Liver (tissue), 9 donors: Measurements from ENCODE around the gene LSAMP. TPM values are rescaled to one million over a fixed set of nuclear protein-coding genes. Genes with fewer than 3 reads are reported as not detected.

Experiments
- DNase-seq: peaks from one replicate; pipeline ENCODE4 v3.0.0-alpha.2; 2017; ENCODE audit warnings: low spot score
- H3K27ac ChIP-seq, 2 donors: one replicate each; pipeline ENCODE4 v1.7.0; 2013; ENCODE audit warnings: inconsistent platforms in 2 of 2, low read length in 2 of 2, control low read depth in 1 of 2, low read depth in 1 of 2, mild to moderate bottlenecking in 1 of 2
- H3K27me3 ChIP-seq, 4 donors: one replicate each; pipeline versions ENCODE4 v1.6.1 to v1.7.0; 2013; ENCODE audit warnings: low read length in 3 of 4, inconsistent platforms in 1 of 4, mild to moderate bottlenecking in 1 of 4, moderate library complexity in 1 of 4; ENCODE audit not compliant: control insufficient read depth in 4 of 4, insufficient read depth in 4 of 4
- H3K36me3 ChIP-seq, 4 donors: one replicate each; pipeline versions ENCODE4 v1.6.1 to v1.7.0; 2013; ENCODE audit warnings: low read length in 3 of 4, mild to moderate bottlenecking in 3 of 4, low read depth in 1 of 4, moderate library complexity in 1 of 4; ENCODE audit not compliant: control insufficient read depth in 4 of 4, insufficient read depth in 3 of 4
- H3K4me1 ChIP-seq, 4 donors: one replicate each; pipeline versions ENCODE4 v1.6.1 to v1.7.0; 2013; ENCODE audit warnings: low read length in 3 of 4, mild to moderate bottlenecking in 3 of 4, moderate library complexity in 1 of 4; ENCODE audit not compliant: control insufficient read depth in 4 of 4, insufficient read depth in 4 of 4
- H3K4me3 ChIP-seq, 3 donors: one replicate each; pipeline versions ENCODE4 v1.6.1 to v1.7.0; 2013; ENCODE audit warnings: low read length in 3 of 3, control low read depth in 1 of 3, low read depth in 1 of 3, mild to moderate bottlenecking in 1 of 3
- H3K9ac ChIP-seq, 2 donors: one replicate each; pipeline ENCODE4 v1.7.0; 2013; ENCODE audit warnings: low read length in 2 of 2, mild to moderate bottlenecking in 2 of 2, moderate library complexity in 2 of 2, control low read depth in 1 of 2, low read depth in 1 of 2
- H3K9me3 ChIP-seq, 4 donors: one replicate each; pipeline versions ENCODE4 v1.6.1 to v1.7.0; 2013; ENCODE audit warnings: low read length in 3 of 4; ENCODE audit not compliant: control insufficient read depth in 4 of 4
- CTCF ChIP-seq: fragments of 150-350 bp; IDR thresholded peaks from 2 replicates; pipeline ENCODE4 v1.5.1; 2017; ENCODE audit warnings: improper control_type of control experiment, low read depth, low read length; ENCODE audit not compliant: missing input control
- FOXA1 ChIP-seq: IDR thresholded peaks from 2 replicates; pipeline ENCODE4 v1.6.1; 2016; ENCODE audit warnings: antibody characterized with exemption
- FOXA2 ChIP-seq: IDR thresholded peaks from 2 replicates; pipeline ENCODE4 v1.6.1; 2016; ENCODE audit warnings: antibody characterized with exemption
- GABPA ChIP-seq, 2 donors: IDR thresholded peaks in 1 of 2; conservative IDR thresholded peaks in 1 of 2; 2 replicates each; pipeline ENCODE4 v1.6.1; 2016; ENCODE audit warnings: antibody characterized with exemption in 2 of 2, mild to moderate bottlenecking in 1 of 2, moderate library complexity in 1 of 2
- HNF4G ChIP-seq: IDR thresholded peaks from 2 replicates; pipeline ENCODE4 v1.6.1; 2016; ENCODE audit warnings: antibody characterized with exemption
- JUND ChIP-seq, 2 donors: IDR thresholded peaks; 2 replicates each; pipeline ENCODE4 v1.6.1; 2016; ENCODE audit warnings: antibody characterized with exemption in 2 of 2
- MAX ChIP-seq: IDR thresholded peaks from 2 replicates; pipeline ENCODE4 v1.6.1; 2016; ENCODE audit warnings: antibody characterized with exemption
- REST ChIP-seq: IDR thresholded peaks from 2 replicates; pipeline ENCODE4 v1.6.1; 2016; ENCODE audit warnings: antibody characterized with exemption, mild to moderate bottlenecking
- RXRA ChIP-seq, 2 donors: IDR thresholded peaks; 2 replicates each; pipeline ENCODE4 v1.6.1; 2017 to 2018; ENCODE audit warnings: antibody characterized with exemption in 2 of 2, mild to moderate bottlenecking in 1 of 2
- SP1 ChIP-seq: IDR thresholded peaks from 2 replicates; pipeline ENCODE4 v1.6.1; 2018; ENCODE audit warnings: antibody characterized with exemption, mild to moderate bottlenecking
- TAF1 ChIP-seq: conservative IDR thresholded peaks from 2 replicates; pipeline ENCODE4 v1.6.1; 2016; ENCODE audit warnings: antibody characterized with exemption, mild to moderate bottlenecking
- YY1 ChIP-seq: IDR thresholded peaks from 2 replicates; pipeline ENCODE4 v1.6.1; 2016; ENCODE audit warnings: antibody characterized with exemption, mild to moderate bottlenecking
- ZBTB33 ChIP-seq: IDR thresholded peaks from 2 replicates; pipeline ENCODE4 v1.6.1; 2016; ENCODE audit warnings: antibody characterized with exemption
- WGBS: extraction: QIAGEN DNeasy Blood & Tissue Kit; methylation state at CpG from one replicate; pipeline ENCODE4 v1.1.7; 2013; 5-methylcytosine and 5-hydroxymethylcytosine counted together
- polyA plus RNA-seq, 2 donors: library from polyadenylated mRNA; stranded (reverse) in 1 of 2; unstranded in 1 of 2; fragments of 200-250 nt in 1 of 2; fragments of >200 nt in 1 of 2; fragmentation: Nextera tagmentation in 1 of 2; extraction: Ambion mirVana in 1 of 2; gene quantifications; one replicate each; pipeline versions ENCODE4 v1.2.1 to v1.2.3, GENCODE V29; 2013 to 2015
- total RNA-seq, 2 donors: library from RNA; depleted of rRNA; stranded (reverse); fragments of >200 nt; gene quantifications; one replicate each; pipeline ENCODE4 v1.2.3, GENCODE V29; 2014
- donor health status: healthy.
- donor health status: healthy.
- donor health status: healthy.
- donor health status: healthy.
- donor health status: healthy.

LSAMP gene
- total and polyA plus RNA-seq, 4 donors, result 0.01 to 0.17 (median 0.06) TPM

- Histone ChIP-seq H3K4me3 (no peak overlapping the region), H3K36me3 (no peaks in the 10 kb centered on the region), H3K27me3 (peaks cover 0 to 3% (median 0%) of the 10 kb centered on the region in 4 donors), H3K27ac (no peak overlapping the region), H3K9me3 (no peaks in the 10 kb centered on the region), H3K4me1 (no peaks in the 10 kb centered on the region), H3K9ac (no peak overlapping the region)
- DNase-seq, result no peak
- TF ChIP-seq FOXA1 (no peak), RXRA (IDR thresholded peaks at IDR 0.05) (no peak), CTCF (no peak), FOXA2 (no peak), SP1 (no peak), GABPA (IDR thresholded peaks at IDR 0.05 in 1 of 2, conservative IDR thresholded peaks at IDR 0.05 in 1 of 2) (no peak), TAF1 (no peak), MAX (no peak), YY1 (no peak), JUND (IDR thresholded peaks at IDR 0.05) (no peak)
- 62% methylated on average over 4 of the region's 4 CpGs for WGBS
Measured at GRCh38 chr3:116069024-116069423, 376.3 kb downstream of the LSAMP start.

GRCh38 chr3:116067326-116067725 lies 378.0 kb downstream of the LSAMP start:
- no peak for DNase-seq
- no peaks in the 10 kb centered on the region for H3K36me3 ChIP-seq
- no peak for TF ChIP-seq HNF4G
- no peak for TF ChIP-seq CTCF
- TF ChIP-seq REST, result no peak
- TF ChIP-seq ZBTB33, result no peak
- TF ChIP-seq YY1, result no peak
- no peak for TF ChIP-seq FOXA1
- H3K9me3 ChIP-seq, result no peaks in the 10 kb centered on the region
- no peak overlapping the region for H3K4me3 ChIP-seq
- H3K4me1 ChIP-seq, result no peaks in the 10 kb centered on the region
- H3K27me3 ChIP-seq, result peaks cover 0 to 3% (median 0%) of the 10 kb centered on the region in 4 donors
- 69% methylated on average over 4 of the region's 4 CpGs for WGBS
- H3K9ac ChIP-seq, result no peak overlapping the region
- H3K27ac ChIP-seq, result no peak overlapping the region
